C4-2B (cell line): ENCODE measurements around the gene FAM118B.

ENCODE experiments used
- CTCF ChIP-seq: fragments of 450-650 bp; conservative IDR thresholded peaks from 2 replicates; pipeline ENCODE4 v1.5.1; 2017; ENCODE audit warnings: mild to moderate bottlenecking
- ZFX ChIP-seq: fragments of 450-650 bp; IDR thresholded peaks from 2 replicates; pipeline ENCODE4 v1.6.1; 2017

GRCh38 chr11:126166413-126166812, 45.2 kb upstream of the FAM118B start:
- TF ChIP-seq CTCF (no peak), ZFX (no peak)
